Right cardiac atrium (tissue), 5 donors: ENCODE results near the gene GPR151. TPM values are rescaled to one million over a fixed set of nuclear protein-coding genes. Genes with fewer than 3 reads are reported as not detected.
"Not testable (repeated sequence)": the region's sequence is repeated elsewhere in the genome, so short reads cannot be mapped to it uniquely, and the experiment has no call there.

ENCODE experiments used
- ATAC-seq, 2 donors: fragments of 200-7000 bp; cut with Tn5 transposase; one replicate each; pipeline versions ENCODE4 v1.8.0 to v1.9.1; 2020; ENCODE audit warnings: moderate library complexity in 2 of 2, mild to moderate bottlenecking in 1 of 2
- DNase-seq, 3 donors: peaks; one replicate each; pipeline ENCODE4 v3.0.0-alpha.2; 2020
- H3K27ac ChIP-seq: one replicate; pipeline ENCODE4 v1.5.1; 2013; ENCODE audit warnings: mild to moderate bottlenecking, low read length, control low read depth, moderate library complexity
- H3K27me3 ChIP-seq: one replicate; pipeline ENCODE4 v1.6.1; 2013; ENCODE audit not compliant: control insufficient read depth, insufficient read depth
- H3K4me1 ChIP-seq: one replicate; pipeline ENCODE4 v1.6.1; 2013; ENCODE audit warnings: low read length; ENCODE audit not compliant: control insufficient read depth, insufficient read depth
- H3K4me3 ChIP-seq: one replicate; pipeline ENCODE4 v1.5.1; 2013; ENCODE audit warnings: low read length, control low read depth
- H3K9me3 ChIP-seq: one replicate; pipeline ENCODE4 v1.6.1; 2013; ENCODE audit warnings: low read length; ENCODE audit not compliant: control insufficient read depth
- WGBS: extraction: QIAGEN DNeasy Blood & Tissue Kit; methylation state at CpG from one replicate; pipeline ENCODE4 v1.1.7; 2013; 5-methylcytosine and 5-hydroxymethylcytosine counted together
- intact Hi-C, 4 donors: fragments of 100-400 bp; cut with DNase I; formaldehyde crosslinking; loops; one replicate each; pipeline versions ENCODE4 v1.11.0 to v1.14.0; 2022 to 2023
- long read RNA-seq, 4 donors: library from polyadenylated mRNA; unstranded; transcript quantifications; one replicate each; pipeline ENCODE4 v2.0.0, GENCODE V29; 2020 to 2021
- polyA plus RNA-seq: library from polyadenylated mRNA; stranded (reverse); fragments of 200-250 nt; gene quantifications from one replicate; pipeline ENCODE4 v1.2.3, GENCODE V29; 2013
- total RNA-seq, 4 donors: library from RNA; stranded (reverse); fragmentation: NEBNext Ultra II Directional; extraction: Animal tissue kit (Norgen Biotek cat#: 25700); gene quantifications; one replicate each; pipeline ENCODE4 v1.2.1, GENCODE V29; 2021
- donor health status: healthy with polysubstance abuse.
- donor health status: DM: no; HTN: yes; CAD: no.
- donor health status: DM: no; HTN: no; CAD: no.
- donor health status: DM: no; HTN: yes; CAD: no; lungs with severe emphysema.
- donor health status: DM: yes; HTN: yes; CAD: no.

The GPR151 gene
- not detected for total RNA-seq
- polyA plus RNA-seq: not detected
- long read RNA-seq, donor 1: 0 reads
- long read RNA-seq, donor 2: 0 reads
- long read RNA-seq, donor 3: 0 reads
- long read RNA-seq, donor 4: 0 reads

GRCh38 chr5:146516151-146516475, at the start of gene GPR151:
GPR151 (minus strand) TSS chr5:146516190; CDS start chr5:146516113, 77 bp downstream.
- no peak for ATAC-seq
- no peak for DNase-seq
- H3K4me3 ChIP-seq: no peak within 1 kb of the TSS
- 10% methylated on average over 3 of the region's 3 CpGs for WGBS
- H3K27me3 ChIP-seq: no peaks in the 10 kb centered on the region
- H3K4me1 ChIP-seq: no peaks in the 10 kb centered on the region
- intact Hi-C loops: no loop called here
- H3K27ac ChIP-seq: no peak within 1 kb of the TSS
- no peaks in the 10 kb centered on the region for H3K9me3 ChIP-seq

GRCh38 chr5:146564007-146564762, 48.2 kb upstream of the GPR151 start:
- intact Hi-C loops: loop anchor here in 1 of 4 donors (10.0 kb wide), 1 partner anchor 401 kb away; no protein-coding TSS in a partner anchor

GRCh38 chr5:146562461-146562860, 46.5 kb upstream of the GPR151 start:
- intact Hi-C loops: loop anchor here in 1 of 4 donors (10.0 kb wide), 1 partner anchor 402 kb away; no protein-coding TSS in a partner anchor
- Histone ChIP-seq H3K27me3 (no peaks in the 10 kb centered on the region), H3K27ac (no peak overlapping the region), H3K4me1 (no peaks in the 10 kb centered on the region), H3K4me3 (no peak overlapping the region), H3K9me3 (no peaks in the 10 kb centered on the region)
- ATAC-seq (no peak), DNase-seq (no peak)
- WGBS: 97% methylated on average over 4 of the region's 4 CpGs

More at GRCh38 chr5:146564007-146564762, 48.2 kb upstream of the GPR151 start:
- Histone ChIP-seq H3K27ac (no peak overlapping the region), H3K27me3 (no peaks in the 10 kb centered on the region), H3K4me1 (no peaks in the 10 kb centered on the region), H3K4me3 (no peak overlapping the region), H3K9me3 (no peaks in the 10 kb centered on the region)
- DNase-seq (no peak), ATAC-seq (no peak)
- 72% methylated on average over 2 of the region's 2 CpGs for WGBS

- Histone ChIP-seq H3K9me3 (no peaks in the 10 kb centered on the region), H3K4me3 (no peak overlapping the region), H3K27ac (no peak overlapping the region), H3K27me3 (no peaks in the 10 kb centered on the region), H3K4me1 (no peaks in the 10 kb centered on the region)
- ATAC-seq (no peak), DNase-seq (no peak)
- 72% methylated on average over 5 of the region's 5 CpGs for WGBS
- intact Hi-C loops: loop anchor here in 1 of 4 donors (10.0 kb wide), 1 partner anchor 403 kb away; no protein-coding TSS in a partner anchor
Measured at GRCh38 chr5:146561711-146562110, 45.7 kb upstream of the GPR151 start.

- intact Hi-C loops: loop anchor here in 1 of 4 donors (10.0 kb wide), 1 partner anchor 404 kb away; no protein-coding TSS in a partner anchor
- DNase-seq: no peak
- ATAC-seq: no peak
- WGBS: 31% methylated on average over 3 of the region's 3 CpGs
- no peaks in the 10 kb centered on the region for H3K4me1 ChIP-seq
- H3K27ac ChIP-seq: no peak overlapping the region
- no peaks in the 10 kb centered on the region for H3K27me3 ChIP-seq
- no peak overlapping the region for H3K4me3 ChIP-seq
- H3K9me3 ChIP-seq: no peaks in the 10 kb centered on the region
Measured at GRCh38 chr5:146560205-146560812, 44.3 kb upstream of the GPR151 start.

- H3K27ac ChIP-seq, DNase-seq, H3K9me3 ChIP-seq, ATAC-seq, H3K4me3 ChIP-seq, intact Hi-C loops, H3K4me1 ChIP-seq, H3K27me3 ChIP-seq: not testable (repeated sequence)
- WGBS: 89% methylated on average over 4 of the region's 4 CpGs
Measured at GRCh38 chr5:146556884-146557283, 40.9 kb upstream of the GPR151 start.

GRCh38 chr5:146553446-146553845, 37.5 kb upstream of the GPR151 start:
- Histone ChIP-seq H3K27me3 (no peaks in the 10 kb centered on the region), H3K27ac (no peak overlapping the region), H3K4me3 (no peak overlapping the region), H3K9me3 (no peaks in the 10 kb centered on the region), H3K4me1 (no peaks in the 10 kb centered on the region)
- intact Hi-C loops: no loop called here
- DNase-seq: no peak
- ATAC-seq: no peak
- 41% methylated on average over 3 of the region's 3 CpGs for WGBS

- ATAC-seq (no peak), DNase-seq (no peak)
- Histone ChIP-seq H3K27ac (no peak overlapping the region), H3K27me3 (peaks cover 2% of the 10 kb centered on the region), H3K4me3 (no peak overlapping the region), H3K9me3 (no peaks in the 10 kb centered on the region), H3K4me1 (no peaks in the 10 kb centered on the region)
- intact Hi-C loops: no loop called here
Measured at GRCh38 chr5:146549615-146550014, 33.6 kb upstream of the GPR151 start.

GRCh38 chr5:146548781-146549449, 32.9 kb upstream of the GPR151 start:
- 44% methylated on average over 2 of the region's 2 CpGs for WGBS
- Histone ChIP-seq H3K27me3 (peaks cover 2% of the 10 kb centered on the region), H3K4me3 (no peak overlapping the region), H3K27ac (no peak overlapping the region), H3K9me3 (no peaks in the 10 kb centered on the region), H3K4me1 (no peaks in the 10 kb centered on the region)
- intact Hi-C loops: no loop called here
- no peak for DNase-seq
- ATAC-seq: no peak

- Histone ChIP-seq H3K4me3 (no peak overlapping the region), H3K4me1 (no peaks in the 10 kb centered on the region), H3K27ac (no peak overlapping the region), H3K27me3 (peaks cover 2% of the 10 kb centered on the region), H3K9me3 (no peaks in the 10 kb centered on the region)
- ATAC-seq (no peak), DNase-seq (no peak)
- intact Hi-C loops: loop anchor here in 3 of 4 donors (5.0 kb wide), 2 partner anchors 423 to 643 kb away; no protein-coding TSS in a partner anchor
Measured at GRCh38 chr5:146544232-146544631, 28.2 kb upstream of the GPR151 start.
